ENCODE results near the gene RBBP4. TPM values are rescaled to one million over a fixed set of nuclear protein-coding genes. Genes with fewer than 3 reads are reported as not detected.

Gene RBBP4
- total and polyA plus RNA-seq, 2 of the 13 experiments (the other 11 are each of a cell fraction or from before 2014, with no cell fraction given), result 64.4 to 166 TPM

DNA sequence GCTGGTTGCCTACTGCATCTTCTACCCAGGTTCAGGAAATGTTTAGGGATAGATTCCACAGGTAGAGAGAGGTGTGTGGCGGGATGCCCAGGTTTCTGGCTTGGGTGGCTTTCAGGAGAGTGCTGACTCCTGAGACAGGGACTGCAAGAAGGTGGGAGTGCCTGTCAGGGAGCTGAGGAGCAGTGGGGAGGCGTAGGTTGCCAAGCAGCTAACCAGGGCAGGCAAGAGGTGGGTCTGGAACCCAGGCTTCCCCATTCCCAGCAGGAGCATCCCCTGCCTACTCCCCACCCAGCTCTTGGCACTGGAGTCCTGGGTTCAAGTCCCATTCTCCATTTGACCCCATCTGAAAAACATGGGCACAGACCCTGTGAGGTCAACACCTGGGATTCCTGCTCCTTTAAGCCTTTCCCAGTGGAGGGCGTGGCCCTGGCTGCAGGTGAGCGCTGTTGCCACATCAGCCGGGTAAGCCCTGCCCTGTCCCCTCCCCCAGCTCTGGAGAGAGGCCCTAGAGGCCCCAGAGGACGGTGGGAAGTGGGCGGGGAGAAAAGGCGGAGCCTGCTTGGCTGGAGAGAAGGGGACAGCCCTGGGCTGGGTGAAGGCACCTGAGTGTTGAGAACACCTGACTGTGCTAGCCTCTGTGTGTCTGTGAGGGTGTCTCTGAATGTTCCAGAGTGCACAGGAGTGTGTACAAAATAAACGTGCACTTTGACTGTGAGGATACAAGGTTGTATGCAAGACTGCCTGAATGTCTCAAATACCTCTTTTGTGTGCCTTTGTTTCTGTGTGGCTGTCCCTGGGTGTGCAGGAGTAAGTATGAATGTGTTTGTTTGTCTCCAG is 65.5 kb downstream of the RBBP4 start (continued):
- TF ChIP-seq, protein P1, sequence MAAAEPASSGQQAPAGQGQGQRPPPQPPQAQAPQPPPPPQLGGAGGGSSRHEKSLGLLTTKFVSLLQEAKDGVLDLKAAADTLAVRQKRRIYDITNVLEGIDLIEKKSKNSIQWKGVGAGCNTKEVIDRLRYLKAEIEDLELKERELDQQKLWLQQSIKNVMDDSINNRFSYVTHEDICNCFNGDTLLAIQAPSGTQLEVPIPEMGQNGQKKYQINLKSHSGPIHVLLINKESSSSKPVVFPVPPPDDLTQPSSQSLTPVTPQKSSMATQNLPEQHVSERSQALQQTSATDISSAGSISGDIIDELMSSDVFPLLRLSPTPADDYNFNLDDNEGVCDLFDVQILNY (CRISPR knock-in tag; conservative IDR thresholded peaks at IDR 0.05), result no peak
- TF ChIP-seq KLF12 (CRISPR knock-in tag; IDR thresholded peaks at IDR 0.05; ENCODE audit: borderline replicate concordance) (peak; percentile 93; the same call in 1 of the 2 replicates), RXRA (CRISPR knock-in tag; IDR thresholded peaks at IDR 0.05) (peak; percentile 71; the same call in 1 of the 2 replicates), TAF1 (CRISPR knock-in tag; IDR thresholded peaks at IDR 0.05) (peak; percentile 50; the same call in 1 of the 2 replicates), ZNF530 (CRISPR knock-in tag; IDR thresholded peaks at IDR 0.05; ENCODE audit: low read depth) (no peak), CEBPB (IDR thresholded peaks at IDR 0.05; ENCODE audit: borderline replicate concordance, low read depth, low read length) (peak; percentile 91), NFKB2 (CRISPR knock-in tag; IDR thresholded peaks at IDR 0.05; ENCODE audit: borderline replicate concordance) (peak; percentile 47; the same call in 1 of the 2 replicates), TBX3 (IDR thresholded peaks at IDR 0.05; ENCODE audit: borderline replicate concordance) (no peak), FOXK1 (CRISPR knock-in tag; IDR thresholded peaks at IDR 0.05; ENCODE audit: borderline replicate concordance, low read depth) (peak; percentile 49; the same call in 1 of the 2 replicates), ZNF619 (CRISPR knock-in tag; IDR thresholded peaks at IDR 0.05) (peak; percentile 45; the same call in 1 of the 2 replicates), ELF1 (CRISPR knock-in tag; IDR thresholded peaks at IDR 0.05) (peak; percentile 47; the same call in 1 of the 2 replicates), ZNF367 (CRISPR knock-in tag; IDR thresholded peaks at IDR 0.05; ENCODE audit: borderline replicate concordance) (no peak), POLR2G (IDR thresholded peaks at IDR 0.05; ENCODE audit: low read depth, low read length) (peak; percentile 57), TRIM24 (CRISPR knock-in tag; IDR thresholded peaks at IDR 0.05) (no peak), SOX6 (IDR thresholded peaks at IDR 0.05) (no peak), SOX6 (CRISPR knock-in tag; IDR thresholded peaks at IDR 0.05) (peak; percentile 46), BORCS8-MEF2B (CRISPR knock-in tag; IDR thresholded peaks at IDR 0.05) (0 out of 2 replicates have a peak, but pooled peaks have one; percentile 18), KDM1A (CRISPR knock-in tag; IDR thresholded peaks at IDR 0.05) (peak; percentile 14; the same call in 1 of the 2 replicates), TEAD2 (CRISPR knock-in tag; IDR thresholded peaks at IDR 0.05) (no peak), SALL1 (CRISPR knock-in tag; IDR thresholded peaks at IDR 0.05) (peak; percentile 74), GABPA (IDR thresholded peaks at IDR 0.05; ENCODE audit: low read depth, low read length) (no peak), GABPA (CRISPR knock-in tag; IDR thresholded peaks at IDR 0.05; ENCODE audit: low read depth) (peak; percentile 9; the same call in 1 of the 2 replicates)
- TF ChIP-seq, protein P2, sequence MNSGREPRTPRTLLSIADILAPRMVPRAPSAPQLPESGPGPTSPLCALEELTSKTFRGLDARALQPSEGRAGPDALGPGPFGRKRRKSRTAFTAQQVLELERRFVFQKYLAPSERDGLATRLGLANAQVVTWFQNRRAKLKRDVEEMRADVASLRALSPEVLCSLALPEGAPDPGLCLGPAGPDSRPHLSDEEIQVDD (CRISPR knock-in tag; IDR thresholded peaks at IDR 0.05; ENCODE audit: borderline replicate concordance), result 0 out of 2 replicates have a peak, but pooled peaks have one; percentile 25
- TF ChIP-seq, protein P3, sequence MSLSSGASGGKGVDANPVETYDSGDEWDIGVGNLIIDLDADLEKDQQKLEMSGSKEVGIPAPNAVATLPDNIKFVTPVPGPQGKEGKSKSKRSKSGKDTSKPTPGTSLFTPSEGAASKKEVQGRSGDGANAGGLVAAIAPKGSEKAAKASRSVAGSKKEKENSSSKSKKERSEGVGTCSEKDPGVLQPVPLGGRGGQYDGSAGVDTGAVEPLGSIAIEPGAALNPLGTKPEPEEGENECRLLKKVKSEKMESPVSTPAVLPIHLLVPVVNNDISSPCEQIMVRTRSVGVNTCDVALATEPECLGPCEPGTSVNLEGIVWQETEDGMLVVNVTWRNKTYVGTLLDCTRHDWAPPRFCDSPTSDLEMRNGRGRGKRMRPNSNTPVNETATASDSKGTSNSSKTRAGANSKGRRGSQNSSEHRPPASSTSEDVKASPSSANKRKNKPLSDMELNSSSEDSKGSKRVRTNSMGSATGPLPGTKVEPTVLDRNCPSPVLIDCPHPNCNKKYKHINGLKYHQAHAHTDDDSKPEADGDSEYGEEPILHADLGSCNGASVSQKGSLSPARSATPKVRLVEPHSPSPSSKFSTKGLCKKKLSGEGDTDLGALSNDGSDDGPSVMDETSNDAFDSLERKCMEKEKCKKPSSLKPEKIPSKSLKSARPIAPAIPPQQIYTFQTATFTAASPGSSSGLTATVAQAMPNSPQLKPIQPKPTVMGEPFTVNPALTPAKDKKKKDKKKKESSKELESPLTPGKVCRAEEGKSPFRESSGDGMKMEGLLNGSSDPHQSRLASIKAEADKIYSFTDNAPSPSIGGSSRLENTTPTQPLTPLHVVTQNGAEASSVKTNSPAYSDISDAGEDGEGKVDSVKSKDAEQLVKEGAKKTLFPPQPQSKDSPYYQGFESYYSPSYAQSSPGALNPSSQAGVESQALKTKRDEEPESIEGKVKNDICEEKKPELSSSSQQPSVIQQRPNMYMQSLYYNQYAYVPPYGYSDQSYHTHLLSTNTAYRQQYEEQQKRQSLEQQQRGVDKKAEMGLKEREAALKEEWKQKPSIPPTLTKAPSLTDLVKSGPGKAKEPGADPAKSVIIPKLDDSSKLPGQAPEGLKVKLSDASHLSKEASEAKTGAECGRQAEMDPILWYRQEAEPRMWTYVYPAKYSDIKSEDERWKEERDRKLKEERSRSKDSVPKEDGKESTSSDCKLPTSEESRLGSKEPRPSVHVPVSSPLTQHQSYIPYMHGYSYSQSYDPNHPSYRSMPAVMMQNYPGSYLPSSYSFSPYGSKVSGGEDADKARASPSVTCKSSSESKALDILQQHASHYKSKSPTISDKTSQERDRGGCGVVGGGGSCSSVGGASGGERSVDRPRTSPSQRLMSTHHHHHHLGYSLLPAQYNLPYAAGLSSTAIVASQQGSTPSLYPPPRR (CRISPR knock-in tag; IDR thresholded peaks at IDR 0.05; ENCODE audit: borderline replicate concordance), result 0 out of 2 replicates have a peak, but pooled peaks have one; percentile 51
